Natural killer cell (primary cell): ENCODE results near the gene DHCR24. TPM values are rescaled to one million over a fixed set of nuclear protein-coding genes. Genes with fewer than 3 reads are reported as not detected.

ENCODE experiments used
- ATAC-seq, 3 donors: fragments of 150-1000 bp in 2 of 3; fragments of 200-7000 bp in 1 of 3; cut with Tn5 transposase; 1 replicate in 1 of 3; 2 replicates in 2 of 3; pipeline ENCODE4 v1.10.0; 2021; ENCODE audit warnings: mild to moderate bottlenecking in 2 of 3, moderate library complexity in 2 of 3
- DNase-seq, 2 donors: peaks; one replicate each; pipeline versions ENCODE4 v3.0.0 to v3.0.0-alpha.2; 2013 to 2021; ENCODE audit warnings: mixed read lengths in 1 of 2
- H3K27ac ChIP-seq: one replicate; pipeline ENCODE4 v1.5.1; 2013; ENCODE audit warnings: mild to moderate bottlenecking, low read length
- H3K27me3 ChIP-seq: one replicate; pipeline ENCODE4 v1.6.1; 2013; ENCODE audit warnings: low read length; ENCODE audit not compliant: control insufficient read depth, insufficient read depth
- H3K36me3 ChIP-seq: one replicate; pipeline ENCODE4 v1.6.1; 2013; ENCODE audit warnings: low read length; ENCODE audit not compliant: control insufficient read depth, insufficient read depth
- H3K4me1 ChIP-seq: one replicate; pipeline ENCODE4 v1.6.1; 2013; ENCODE audit warnings: low read length; ENCODE audit not compliant: control insufficient read depth, insufficient read depth
- H3K4me3 ChIP-seq: one replicate; pipeline ENCODE4 v1.5.1; 2013; ENCODE audit warnings: low read length
- H3K9me3 ChIP-seq: one replicate; pipeline ENCODE4 v1.6.1; 2013; ENCODE audit warnings: low read length; ENCODE audit not compliant: control insufficient read depth, insufficient read depth
- H3K27ac Mint-ChIP-seq, 2 donors: one replicate each; pipeline ENCODE4 v1.8.0; 2022; ENCODE audit warnings: mild to moderate bottlenecking in 2 of 2, mixed read lengths in 2 of 2, moderate library complexity in 1 of 2
- H3K27me3 Mint-ChIP-seq, 2 donors: one replicate each; pipeline ENCODE4 v1.8.0; 2022; ENCODE audit warnings: low read depth in 2 of 2, mixed read lengths in 2 of 2
- H3K36me3 Mint-ChIP-seq: one replicate; pipeline ENCODE4 v1.8.0; 2022; ENCODE audit warnings: mixed read lengths
- H3K4me1 Mint-ChIP-seq, 2 donors: one replicate each; pipeline ENCODE4 v1.8.0; 2022; ENCODE audit warnings: mixed read lengths in 2 of 2
- H3K4me3 Mint-ChIP-seq: one replicate; pipeline ENCODE4 v1.8.0; 2022; ENCODE audit warnings: mild to moderate bottlenecking, moderate library complexity, mixed read lengths
- H3K9me3 Mint-ChIP-seq, 2 donors: one replicate each; pipeline ENCODE4 v1.8.0; 2022; ENCODE audit warnings: mixed read lengths in 2 of 2
- CTCF ChIP-seq: fragments of 200-600 bp; IDR thresholded peaks from one replicate; pipeline ENCODE4 v1.8.0; 2022; ENCODE audit warnings: antibody characterized with exemption
- WGBS: methylation state at CpG from one replicate; pipeline ENCODE4 v1.1.7; 2013; ENCODE audit warnings: missing lambda C conversion rate; ENCODE audit not compliant: insufficient coverage; 5-methylcytosine and 5-hydroxymethylcytosine counted together
- intact Hi-C: fragments of 100-400 bp; cut with micrococcal nuclease; formaldehyde crosslinking; loops from one replicate; pipeline ENCODE4 v1.14.2; 2022
- total RNA-seq, 4 donors: library from RNA; stranded (reverse); fragments of 120-200 nt in 1 of 4; gene quantifications; one replicate each; pipeline versions ENCODE4 v1.2.3 to v1.2.4, GENCODE V29; 2013 to 2022

DHCR24 gene
- total RNA-seq, 3 donors from 2014 or later (not counting 1 experiment from before 2014, with no cell fraction given) = 8.7 to 17.2 (median 10.4) TPM

DNA sequence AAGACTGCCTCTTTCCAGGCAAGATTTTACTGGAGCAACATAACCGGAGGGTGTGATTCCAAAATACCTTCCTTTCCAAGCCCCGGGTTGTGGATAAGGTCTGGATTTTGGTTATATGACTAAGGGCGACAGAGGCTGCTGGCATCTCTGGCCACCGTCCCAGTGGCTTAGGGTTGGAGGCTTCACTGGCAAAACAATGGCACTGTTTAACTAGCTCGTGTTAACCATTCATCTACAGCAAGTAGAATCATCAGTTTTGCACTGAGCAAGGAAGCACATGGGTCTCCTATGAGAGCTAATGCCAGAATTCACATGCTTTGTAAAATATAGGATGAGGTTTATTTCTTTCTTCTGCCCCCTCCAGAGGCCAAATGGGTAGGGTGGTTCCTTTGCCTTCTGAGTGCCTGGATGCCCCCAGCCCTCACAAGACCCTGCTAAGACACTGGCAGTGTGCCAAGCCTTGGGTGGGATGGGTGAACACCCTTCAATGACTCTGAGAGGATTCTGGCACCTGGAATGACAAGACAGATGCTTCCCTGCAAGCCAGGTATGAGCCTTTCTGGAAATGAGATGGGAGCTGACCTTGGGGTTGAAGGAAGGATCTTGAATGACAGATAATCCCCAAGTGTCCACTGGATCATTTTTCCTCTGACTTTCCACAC is 36.8 kb downstream of the DHCR24 start:
- ATAC-seq (no peak), DNase-seq (no peak)
- intact Hi-C loops = no loop called here
- Histone ChIP-seq H3K4me3 (no peak overlapping the region), H3K27me3 (no peaks in the 10 kb centered on the region), H3K36me3 (peaks cover 34% of the 10 kb centered on the region), H3K9me3 (no peaks in the 10 kb centered on the region), H3K27ac (no peak overlapping the region), H3K4me1 (no peaks in the 10 kb centered on the region)
- Mint-ChIP-seq H3K27me3 (no peaks in the 10 kb centered on the region), H3K36me3 (no peaks in the 10 kb centered on the region), H3K9me3 (no peaks in the 10 kb centered on the region), H3K4me1 (peaks cover 0 to 9% of the 10 kb centered on the region in 2 donors), H3K27ac (no peak overlapping the region), H3K4me3 (no peak overlapping the region)
- TF ChIP-seq CTCF = no peak
- WGBS = 95% methylated on average over 5 of the region's 5 CpGs

GRCh38 chr1:54849219-54850068 is 37.6 kb downstream of the DHCR24 start:
- no peak for TF ChIP-seq CTCF
- H3K4me1 ChIP-seq = no peaks in the 10 kb centered on the region
- Mint-ChIP-seq H3K36me3 (no peaks in the 10 kb centered on the region), H3K9me3 (no peaks in the 10 kb centered on the region), H3K4me1 (peaks cover 0 to 9% of the 10 kb centered on the region in 2 donors), H3K27me3 (no peaks in the 10 kb centered on the region), H3K27ac (peak overlapping the region in 1 of 2 donors; percentile 37), H3K4me3 (no peak overlapping the region)
- no peaks in the 10 kb centered on the region for H3K27me3 ChIP-seq
- ATAC-seq (no peak), DNase-seq (no peak)
- intact Hi-C loops = no loop called here
- no peak overlapping the region for H3K27ac ChIP-seq
- no peak overlapping the region for H3K4me3 ChIP-seq
- H3K36me3 ChIP-seq = peaks cover 34% of the 10 kb centered on the region
- WGBS = 94% methylated on average over 6 of the region's 6 CpGs
- H3K9me3 ChIP-seq = no peaks in the 10 kb centered on the region

- Mint-ChIP-seq H3K4me3 (no peak overlapping the region), H3K9me3 (no peaks in the 10 kb centered on the region), H3K27ac (peak overlapping the region in 1 of 2 donors; percentile 37), H3K4me1 (peaks cover 0 to 9% of the 10 kb centered on the region in 2 donors), H3K27me3 (no peaks in the 10 kb centered on the region), H3K36me3 (no peaks in the 10 kb centered on the region)
- no peak for ATAC-seq
- Histone ChIP-seq H3K27me3 (no peaks in the 10 kb centered on the region), H3K36me3 (peaks cover 31% of the 10 kb centered on the region), H3K4me1 (no peaks in the 10 kb centered on the region), H3K27ac (no peak overlapping the region), H3K9me3 (no peaks in the 10 kb centered on the region), H3K4me3 (no peak overlapping the region)
- TF ChIP-seq CTCF = no peak
- 86% methylated on average over 7 of the region's 7 CpGs for WGBS
- intact Hi-C loops = no loop called here
- peak in 1 of 2 donors; percentile 9 for DNase-seq
Observed at GRCh38 chr1:54848134-54848948, 38.7 kb downstream of the DHCR24 start.
